ENCODE measurements around the gene CALR3. TPM values are rescaled to one million over a fixed set of nuclear protein-coding genes. Genes with fewer than 3 reads are reported as not detected.
"Not testable (repeated sequence)": the region's sequence is repeated elsewhere in the genome, so short reads cannot be mapped to it uniquely, and the experiment has no call there.

Gene CALR3
- total RNA-seq, 3 donors from 2014 or later = not detected

GRCh38 chr19:16482745-16483144 is 13.2 kb downstream of the CALR3 start:
- DNase-seq (no peak), ATAC-seq (no peak)
- Histone ChIP-seq H3K36me3 (ENCODE audit: low read depth) (no peaks in the 10 kb centered on the region), H3K4me3 (no peak overlapping the region), H3K4me1 (ENCODE audit: low read depth) (no peaks in the 10 kb centered on the region), H3K9me3 (no peaks in the 10 kb centered on the region)
- no peak for TF ChIP-seq CTCF (IDR thresholded peaks at IDR 0.05)
- intact Hi-C loops (cut with DNase I, micrococcal nuclease) = no loop called here

DNA sequence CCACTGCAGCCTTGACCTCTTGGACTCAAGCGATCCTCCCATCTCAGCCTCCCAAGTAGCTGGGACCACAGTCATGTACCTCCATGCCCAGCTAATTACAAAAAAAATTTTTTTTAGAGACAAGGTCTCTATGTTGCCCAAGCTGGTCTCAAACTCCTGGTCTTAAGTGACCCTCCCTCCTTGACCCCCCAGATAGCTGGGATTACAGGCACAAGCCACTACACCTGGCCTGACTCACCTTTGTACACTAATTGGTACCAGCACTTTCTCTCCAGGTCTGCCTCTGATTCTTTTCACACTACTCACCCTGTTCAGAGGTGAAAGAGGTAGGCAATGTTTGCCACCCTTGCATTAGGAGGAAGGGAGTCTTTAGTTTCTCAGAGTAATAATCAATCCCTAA is 18.7 kb downstream of the CALR3 start:
- H3K36me3 ChIP-seq (ENCODE audit: low read depth) = no peaks in the 10 kb centered on the region
- no peak for ATAC-seq
- intact Hi-C loops (cut with DNase I, micrococcal nuclease) = no loop called here
- TF ChIP-seq CTCF (IDR thresholded peaks at IDR 0.05) = no peak
- no peaks in the 10 kb centered on the region for H3K9me3 ChIP-seq
- no peak for DNase-seq
- no peak overlapping the region for H3K4me3 ChIP-seq
- no peaks in the 10 kb centered on the region for H3K4me1 ChIP-seq (ENCODE audit: low read depth)

GRCh38 chr19:16476401-16476800 is 19.6 kb downstream of the CALR3 start:
- H3K4me1 ChIP-seq (ENCODE audit: low read depth) = no peaks in the 10 kb centered on the region
- no peaks in the 10 kb centered on the region for H3K36me3 ChIP-seq (ENCODE audit: low read depth)
- ATAC-seq = no peak
- TF ChIP-seq CTCF (IDR thresholded peaks at IDR 0.05) = no peak
- no peak overlapping the region for H3K4me3 ChIP-seq
- no peak for DNase-seq
- no peaks in the 10 kb centered on the region for H3K9me3 ChIP-seq
- intact Hi-C loops (cut with DNase I, micrococcal nuclease) = no loop called here

- Histone ChIP-seq H3K4me1 (ENCODE audit: low read depth) (peaks cover 7% of the 10 kb centered on the region), H3K36me3 (ENCODE audit: low read depth) (no peaks in the 10 kb centered on the region), H3K4me3 (no peak overlapping the region), H3K9me3 (no peaks in the 10 kb centered on the region)
- no peak for ATAC-seq
- no peak for DNase-seq
- TF ChIP-seq CTCF (IDR thresholded peaks at IDR 0.05) = no peak
- intact Hi-C loops (cut with DNase I, micrococcal nuclease) = no loop called here
Observed at GRCh38 chr19:16473875-16474392, 22.0 kb downstream of the CALR3 start.

GRCh38 chr19:16472992-16473391 is 23.0 kb downstream of the CALR3 start:
- DNase-seq = no peak
- Histone ChIP-seq H3K36me3 (ENCODE audit: low read depth) (no peaks in the 10 kb centered on the region), H3K9me3 (no peaks in the 10 kb centered on the region), H3K4me3 (no peak overlapping the region), H3K4me1 (ENCODE audit: low read depth) (peaks cover 7% of the 10 kb centered on the region)
- intact Hi-C loops (cut with DNase I, micrococcal nuclease) = no loop called here
- no peak for ATAC-seq
- no peak for TF ChIP-seq CTCF (IDR thresholded peaks at IDR 0.05)

DNA sequence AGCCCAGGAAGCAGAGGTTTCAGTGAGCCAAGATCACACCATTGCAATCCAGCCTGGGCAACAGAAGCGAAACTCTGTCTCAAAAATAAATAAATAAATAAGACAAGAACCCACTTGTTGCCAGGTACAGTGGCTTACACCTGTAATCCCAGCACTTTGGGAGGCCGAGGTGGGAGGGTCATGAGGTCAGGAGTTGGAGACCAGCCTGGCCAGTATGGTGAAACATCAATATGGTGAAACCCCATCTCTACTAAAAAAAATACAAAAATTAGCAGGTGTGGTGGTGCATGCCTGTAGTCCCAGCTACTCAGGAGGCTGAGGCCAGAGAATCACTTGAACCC is 23.4 kb downstream of the CALR3 start:
- H3K4me1 ChIP-seq (ENCODE audit: low read depth); DNase-seq; H3K9me3 ChIP-seq: not testable (repeated sequence)

More for the DNA sequence above, 23.4 kb downstream of the CALR3 start:
- H3K4me3 ChIP-seq; intact Hi-C loops (cut with DNase I, micrococcal nuclease); ATAC-seq; H3K36me3 ChIP-seq (ENCODE audit: low read depth): not testable (repeated sequence)

Measured in mucosa of descending colon (tissue), 3 donors.